ENCODE measurements around the gene LYRM4. TPM values are rescaled to one million over a fixed set of nuclear protein-coding genes. Genes with fewer than 3 reads are reported as not detected.

The LYRM4 gene
- polyA plus RNA-seq, 1 donor from 2014 or later: 29.3 TPM

- no peaks in the 10 kb centered on the region for H3K9me2 ChIP-seq (ENCODE audit: insufficient read depth, low read length)
- no peak for TF ChIP-seq EP300 (conservative IDR thresholded peaks at IDR 0.05; ENCODE audit: poor library complexity, severe bottlenecking)
- no peak for TF ChIP-seq REST (IDR thresholded peaks at IDR 0.05; ENCODE audit: borderline replicate concordance)
- no peak for TF ChIP-seq CTCF (IDR thresholded peaks at IDR 0.05; ENCODE audit: poor library complexity, severe bottlenecking)
- TF ChIP-seq EZH2 (IDR thresholded peaks at IDR 0.05; ENCODE audit: borderline replicate concordance, insufficient read depth, low read length, poor library complexity, severe bottlenecking): no peak
- no peak for TF ChIP-seq SMC3 (conservative IDR thresholded peaks at IDR 0.05; ENCODE audit: poor library complexity)
- no peak for TF ChIP-seq POLR2AphosphoS5 (IDR thresholded peaks at IDR 0.05)
- no peak for TF ChIP-seq TAF1 (IDR thresholded peaks at IDR 0.05; ENCODE audit: low read depth)
- TF ChIP-seq RAD21 (conservative IDR thresholded peaks at IDR 0.05): no peak
- no peak for TF ChIP-seq MXI1 (conservative IDR thresholded peaks at IDR 0.05; ENCODE audit: poor library complexity, severe bottlenecking)
- H3K9ac ChIP-seq (ENCODE audit: low read length): no peak overlapping the region
- no peak overlapping the region for H2AFZ ChIP-seq (ENCODE audit: low read depth, low read length)
- no peak overlapping the region for H3K4me3 ChIP-seq (ENCODE audit: low read length)
- no peaks in the 10 kb centered on the region for H3K27me3 ChIP-seq (ENCODE audit: insufficient read depth, low read depth, low read length)
- no peaks in the 10 kb centered on the region for H3K79me2 ChIP-seq (replicated peaks; ENCODE audit: insufficient read depth, low read length)
- H3K4me2 ChIP-seq (ENCODE audit: low read length): no peak overlapping the region
- no peaks in the 10 kb centered on the region for H3K36me3 ChIP-seq (ENCODE audit: insufficient read depth, low read length)
- no peaks in the 10 kb centered on the region for H4K20me1 ChIP-seq (ENCODE audit: insufficient read depth)
- no peaks in the 10 kb centered on the region for H3F3A ChIP-seq (ENCODE audit: insufficient read depth, low read length, poor library complexity, severe bottlenecking)
- H3K27ac ChIP-seq (ENCODE audit: low read length): no peak overlapping the region
- H3K9me3 ChIP-seq (ENCODE audit: low read length): no peaks in the 10 kb centered on the region
Measured at GRCh38 chr6:5295623-5296022, 34.9 kb upstream of the LYRM4 start.

- Histone ChIP-seq H3K9me3 (ENCODE audit: low read length) (no peaks in the 10 kb centered on the region), H2AFZ (ENCODE audit: low read depth, low read length) (no peak overlapping the region), H3K4me3 (ENCODE audit: low read length) (no peak overlapping the region), H3K36me3 (ENCODE audit: insufficient read depth, low read length) (no peaks in the 10 kb centered on the region), H3K79me2 (replicated peaks; ENCODE audit: insufficient read depth, low read length) (no peaks in the 10 kb centered on the region), H3K9ac (ENCODE audit: low read length) (no peak overlapping the region), H3K27ac (ENCODE audit: low read length) (no peak overlapping the region), H3K4me2 (ENCODE audit: low read length) (no peak overlapping the region), H3F3A (ENCODE audit: insufficient read depth, low read length, poor library complexity, severe bottlenecking) (no peaks in the 10 kb centered on the region), H4K20me1 (ENCODE audit: insufficient read depth) (no peaks in the 10 kb centered on the region), H3K27me3 (ENCODE audit: insufficient read depth, low read depth, low read length) (no peaks in the 10 kb centered on the region), H3K9me2 (ENCODE audit: insufficient read depth, low read length) (no peaks in the 10 kb centered on the region)
- no peak for TF ChIP-seq CTCF (IDR thresholded peaks at IDR 0.05; ENCODE audit: poor library complexity, severe bottlenecking)
Measured at GRCh38 chr6:5294392-5295211, 33.9 kb upstream of the LYRM4 start.

Data from neural cell (in vitro differentiated cells).